NCI-H1048 (cell line): ENCODE data around the gene LRP2.
"Not testable (repeated sequence)": the region's sequence is repeated elsewhere in the genome, so short reads cannot be mapped to it uniquely, and the experiment has no call there.

Experiments used
- DNase-seq: peaks from one replicate; lab custom pipeline; 2025; lab: John Stamatoyannopoulos, UW

Gene LRP2

GRCh38 chr2:169301596-169302335 is 60.6 kb downstream of the LRP2 start:
- no peak for DNase-seq

GRCh38 chr2:169300636-169301530 is 61.5 kb downstream of the LRP2 start:
- DNase-seq = no peak

GRCh38 chr2:169298007-169298406 is 64.3 kb downstream of the LRP2 start:
- DNase-seq = no peak

- DNase-seq = no peak
Measured at GRCh38 chr2:169294001-169294675, 68.2 kb downstream of the LRP2 start.

GRCh38 chr2:169291517-169291916 is 70.8 kb downstream of the LRP2 start:
- no peak for DNase-seq

- DNase-seq = no peak
Measured at GRCh38 chr2:169290433-169290832, 71.9 kb downstream of the LRP2 start.

GRCh38 chr2:169287666-169288065 is 74.7 kb downstream of the LRP2 start:
- DNase-seq = no peak

GRCh38 chr2:169286624-169287231 is 75.6 kb downstream of the LRP2 start:
- no peak for DNase-seq

GRCh38 chr2:169285531-169286235 is 76.7 kb downstream of the LRP2 start:
- no peak for DNase-seq

- no peak for DNase-seq
Measured at GRCh38 chr2:169280502-169280901, 81.8 kb downstream of the LRP2 start.

GRCh38 chr2:169275696-169276444 is 86.5 kb downstream of the LRP2 start:
- no peak for DNase-seq

- DNase-seq = no peak
Measured at GRCh38 chr2:169272010-169272409, 90.3 kb downstream of the LRP2 start.

GRCh38 chr2:169270574-169270973 is 91.8 kb downstream of the LRP2 start:
- DNase-seq = not testable (repeated sequence)

GRCh38 chr2:169265591-169265990 is 96.7 kb downstream of the LRP2 start:
- DNase-seq = no peak

GRCh38 chr2:169260846-169261642 is 101.3 kb downstream of the LRP2 start:
- no peak for DNase-seq

- no peak for DNase-seq
Measured at GRCh38 chr2:169260246-169260645, 102.1 kb downstream of the LRP2 start.

- no peak for DNase-seq
Measured at GRCh38 chr2:169259402-169259801, 102.9 kb downstream of the LRP2 start.

GRCh38 chr2:169258045-169258601 is 104.2 kb downstream of the LRP2 start:
- no peak for DNase-seq

GRCh38 chr2:169254774-169255173 is 107.6 kb downstream of the LRP2 start:
- no peak for DNase-seq

GRCh38 chr2:169247211-169247610 is 115.1 kb downstream of the LRP2 start:
- no peak for DNase-seq
